ENCODE data around the gene DENND2A. TPM values are rescaled to one million over a fixed set of nuclear protein-coding genes. Genes with fewer than 3 reads are reported as not detected.

DENND2A gene
- total RNA-seq, 1 experiment from 2014 or later: 10.0 TPM

DNA sequence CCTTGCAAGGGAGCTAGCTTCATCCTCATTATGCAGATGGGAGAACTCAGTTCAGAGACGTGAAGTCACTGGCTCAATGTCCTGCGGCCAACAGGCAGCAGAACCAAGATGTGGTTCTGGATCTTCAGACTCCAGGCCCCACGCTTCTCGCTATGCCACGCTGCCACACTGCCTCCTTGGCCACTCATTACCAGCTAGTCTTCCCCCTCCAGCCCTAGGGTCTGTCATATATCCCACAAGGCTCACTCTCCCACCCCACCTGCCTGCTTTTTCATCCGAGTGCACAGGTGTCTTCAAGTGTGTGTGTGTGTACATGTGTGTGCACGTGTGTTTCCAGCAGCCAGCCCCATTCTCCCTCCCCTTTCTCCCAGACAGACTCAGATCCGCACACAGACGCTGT is 53.4 kb downstream of the DENND2A start (continued):
- TF ChIP-seq, protein P1, sequence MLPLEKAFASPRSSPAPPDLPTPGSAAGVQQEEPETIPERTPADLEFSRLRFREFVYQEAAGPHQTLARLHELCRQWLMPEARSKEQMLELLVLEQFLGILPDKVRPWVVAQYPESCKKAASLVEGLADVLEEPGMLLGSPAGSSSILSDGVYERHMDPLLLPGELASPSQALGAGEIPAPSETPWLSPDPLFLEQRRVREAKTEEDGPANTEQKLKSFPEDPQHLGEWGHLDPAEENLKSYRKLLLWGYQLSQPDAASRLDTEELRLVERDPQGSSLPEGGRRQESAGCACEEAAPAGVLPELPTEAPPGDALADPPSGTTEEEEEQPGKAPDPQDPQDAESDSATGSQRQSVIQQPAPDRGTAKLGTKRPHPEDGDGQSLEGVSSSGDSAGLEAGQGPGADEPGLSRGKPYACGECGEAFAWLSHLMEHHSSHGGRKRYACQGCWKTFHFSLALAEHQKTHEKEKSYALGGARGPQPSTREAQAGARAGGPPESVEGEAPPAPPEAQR (CRISPR knock-in tag; IDR thresholded peaks at IDR 0.05): no peak

DNA sequence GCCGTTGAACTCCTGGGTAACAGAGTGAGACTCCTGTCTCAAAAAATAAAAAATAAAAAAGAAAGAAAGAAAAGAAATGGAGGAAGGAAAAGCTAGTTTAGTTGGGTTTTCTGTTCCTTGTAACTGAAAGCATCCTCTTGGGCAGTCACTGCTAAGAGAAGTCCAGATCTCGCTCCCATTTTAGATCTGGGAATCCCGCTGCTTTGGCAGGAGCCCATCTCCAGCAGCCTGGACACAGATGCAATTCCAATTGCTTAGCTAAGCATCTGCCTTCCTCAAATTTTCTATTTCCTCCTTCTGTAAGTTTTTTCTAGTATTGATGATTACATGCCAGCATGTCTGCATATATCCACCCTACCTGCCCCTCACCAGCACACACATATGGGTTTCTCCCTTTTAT is 54.1 kb downstream of the DENND2A start:
- Mint-ChIP-seq H3K27ac (0 out of 2 replicates have a peak overlapping the region, but pooled peaks have one; percentile 0), H3K4me1 (peaks cover 2% of the 10 kb centered on the region; the same call in 1 of the 2 replicates), H3K27me3 (ENCODE audit: low read depth) (no peaks in the 10 kb centered on the region), H3K36me3 (no peaks in the 10 kb centered on the region), H3K4me3 (no peak overlapping the region), H3K9me3 (no peaks in the 10 kb centered on the region)
- CTCF ChIA-PET: interaction anchor here (0.5 to 0.6 kb wide), 2 partner anchors 54 to 243 kb away, joined by 3 read pairs; partner anchors contain the start of gene DENND2A
- POLR2A ChIA-PET: interaction anchor here (0.6 kb wide), 1 partner anchor 48 kb away, joined by 4 read pairs; no protein-coding TSS in a partner anchor
- ATAC-seq (no peak), DNase-seq (ENCODE audit: low spot score) (no peak)
- TF ChIP-seq, protein P2, sequence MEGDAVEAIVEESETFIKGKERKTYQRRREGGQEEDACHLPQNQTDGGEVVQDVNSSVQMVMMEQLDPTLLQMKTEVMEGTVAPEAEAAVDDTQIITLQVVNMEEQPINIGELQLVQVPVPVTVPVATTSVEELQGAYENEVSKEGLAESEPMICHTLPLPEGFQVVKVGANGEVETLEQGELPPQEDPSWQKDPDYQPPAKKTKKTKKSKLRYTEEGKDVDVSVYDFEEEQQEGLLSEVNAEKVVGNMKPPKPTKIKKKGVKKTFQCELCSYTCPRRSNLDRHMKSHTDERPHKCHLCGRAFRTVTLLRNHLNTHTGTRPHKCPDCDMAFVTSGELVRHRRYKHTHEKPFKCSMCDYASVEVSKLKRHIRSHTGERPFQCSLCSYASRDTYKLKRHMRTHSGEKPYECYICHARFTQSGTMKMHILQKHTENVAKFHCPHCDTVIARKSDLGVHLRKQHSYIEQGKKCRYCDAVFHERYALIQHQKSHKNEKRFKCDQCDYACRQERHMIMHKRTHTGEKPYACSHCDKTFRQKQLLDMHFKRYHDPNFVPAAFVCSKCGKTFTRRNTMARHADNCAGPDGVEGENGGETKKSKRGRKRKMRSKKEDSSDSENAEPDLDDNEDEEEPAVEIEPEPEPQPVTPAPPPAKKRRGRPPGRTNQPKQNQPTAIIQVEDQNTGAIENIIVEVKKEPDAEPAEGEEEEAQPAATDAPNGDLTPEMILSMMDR (IDR thresholded peaks at IDR 0.05): no peak
- TF ChIP-seq, protein P1 (CRISPR knock-in tag; IDR thresholded peaks at IDR 0.05): no peak
- no peak for TF ChIP-seq CREM (CRISPR knock-in tag; IDR thresholded peaks at IDR 0.05)
- TF ChIP-seq TP53 (CRISPR knock-in tag; IDR thresholded peaks at IDR 0.05): no peak
- TF ChIP-seq, protein P3, sequence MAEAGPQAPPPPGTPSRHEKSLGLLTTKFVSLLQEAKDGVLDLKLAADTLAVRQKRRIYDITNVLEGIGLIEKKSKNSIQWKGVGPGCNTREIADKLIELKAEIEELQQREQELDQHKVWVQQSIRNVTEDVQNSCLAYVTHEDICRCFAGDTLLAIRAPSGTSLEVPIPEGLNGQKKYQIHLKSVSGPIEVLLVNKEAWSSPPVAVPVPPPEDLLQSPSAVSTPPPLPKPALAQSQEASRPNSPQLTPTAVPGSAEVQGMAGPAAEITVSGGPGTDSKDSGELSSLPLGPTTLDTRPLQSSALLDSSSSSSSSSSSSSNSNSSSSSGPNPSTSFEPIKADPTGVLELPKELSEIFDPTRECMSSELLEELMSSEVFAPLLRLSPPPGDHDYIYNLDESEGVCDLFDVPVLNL (CRISPR knock-in tag; IDR thresholded peaks at IDR 0.05; ENCODE audit: borderline replicate concordance, low read depth): no peak
- TF ChIP-seq JUN (CRISPR knock-in tag; IDR thresholded peaks at IDR 0.05): no peak
- no peak for TF ChIP-seq SMAD4 (CRISPR knock-in tag; IDR thresholded peaks at IDR 0.05)
- TF ChIP-seq, protein P4, sequence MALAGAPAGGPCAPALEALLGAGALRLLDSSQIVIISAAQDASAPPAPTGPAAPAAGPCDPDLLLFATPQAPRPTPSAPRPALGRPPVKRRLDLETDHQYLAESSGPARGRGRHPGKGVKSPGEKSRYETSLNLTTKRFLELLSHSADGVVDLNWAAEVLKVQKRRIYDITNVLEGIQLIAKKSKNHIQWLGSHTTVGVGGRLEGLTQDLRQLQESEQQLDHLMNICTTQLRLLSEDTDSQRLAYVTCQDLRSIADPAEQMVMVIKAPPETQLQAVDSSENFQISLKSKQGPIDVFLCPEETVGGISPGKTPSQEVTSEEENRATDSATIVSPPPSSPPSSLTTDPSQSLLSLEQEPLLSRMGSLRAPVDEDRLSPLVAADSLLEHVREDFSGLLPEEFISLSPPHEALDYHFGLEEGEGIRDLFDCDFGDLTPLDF (CRISPR knock-in tag; IDR thresholded peaks at IDR 0.05): no peak
- TF ChIP-seq GTF2I (CRISPR knock-in tag; conservative IDR thresholded peaks at IDR 0.05): no peak

DNA sequence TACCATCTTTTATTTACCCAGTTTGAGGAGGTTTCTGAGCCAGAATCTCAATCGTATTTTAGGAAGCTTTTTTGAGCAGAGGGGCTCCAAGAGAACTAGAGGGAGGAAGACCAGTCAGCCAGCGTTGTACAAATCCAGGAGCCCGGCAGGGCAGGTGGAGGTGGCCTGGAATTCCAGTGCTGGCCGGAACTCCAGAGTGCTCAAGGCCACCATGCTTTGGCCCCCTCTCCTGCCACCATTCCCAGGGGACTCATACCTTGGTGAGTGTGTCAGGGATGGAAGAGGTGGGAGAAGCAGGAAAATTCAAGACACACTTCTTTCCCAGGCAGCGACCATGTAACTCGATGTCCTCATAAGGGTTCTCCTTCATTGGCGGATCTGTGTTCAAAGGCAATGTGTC is 55.3 kb downstream of the DENND2A start:
- TF ChIP-seq ZNF121 (CRISPR knock-in tag; IDR thresholded peaks at IDR 0.05): no peak
- TF ChIP-seq, protein P5, sequence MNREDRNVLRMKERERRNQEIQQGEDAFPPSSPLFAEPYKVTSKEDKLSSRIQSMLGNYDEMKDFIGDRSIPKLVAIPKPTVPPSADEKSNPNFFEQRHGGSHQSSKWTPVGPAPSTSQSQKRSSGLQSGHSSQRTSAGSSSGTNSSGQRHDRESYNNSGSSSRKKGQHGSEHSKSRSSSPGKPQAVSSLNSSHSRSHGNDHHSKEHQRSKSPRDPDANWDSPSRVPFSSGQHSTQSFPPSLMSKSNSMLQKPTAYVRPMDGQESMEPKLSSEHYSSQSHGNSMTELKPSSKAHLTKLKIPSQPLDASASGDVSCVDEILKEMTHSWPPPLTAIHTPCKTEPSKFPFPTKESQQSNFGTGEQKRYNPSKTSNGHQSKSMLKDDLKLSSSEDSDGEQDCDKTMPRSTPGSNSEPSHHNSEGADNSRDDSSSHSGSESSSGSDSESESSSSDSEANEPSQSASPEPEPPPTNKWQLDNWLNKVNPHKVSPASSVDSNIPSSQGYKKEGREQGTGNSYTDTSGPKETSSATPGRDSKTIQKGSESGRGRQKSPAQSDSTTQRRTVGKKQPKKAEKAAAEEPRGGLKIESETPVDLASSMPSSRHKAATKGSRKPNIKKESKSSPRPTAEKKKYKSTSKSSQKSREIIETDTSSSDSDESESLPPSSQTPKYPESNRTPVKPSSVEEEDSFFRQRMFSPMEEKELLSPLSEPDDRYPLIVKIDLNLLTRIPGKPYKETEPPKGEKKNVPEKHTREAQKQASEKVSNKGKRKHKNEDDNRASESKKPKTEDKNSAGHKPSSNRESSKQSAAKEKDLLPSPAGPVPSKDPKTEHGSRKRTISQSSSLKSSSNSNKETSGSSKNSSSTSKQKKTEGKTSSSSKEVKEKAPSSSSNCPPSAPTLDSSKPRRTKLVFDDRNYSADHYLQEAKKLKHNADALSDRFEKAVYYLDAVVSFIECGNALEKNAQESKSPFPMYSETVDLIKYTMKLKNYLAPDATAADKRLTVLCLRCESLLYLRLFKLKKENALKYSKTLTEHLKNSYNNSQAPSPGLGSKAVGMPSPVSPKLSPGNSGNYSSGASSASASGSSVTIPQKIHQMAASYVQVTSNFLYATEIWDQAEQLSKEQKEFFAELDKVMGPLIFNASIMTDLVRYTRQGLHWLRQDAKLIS (CRISPR knock-in tag; IDR thresholded peaks at IDR 0.05; ENCODE audit: borderline replicate concordance): no peak
- TF ChIP-seq, protein P6, sequence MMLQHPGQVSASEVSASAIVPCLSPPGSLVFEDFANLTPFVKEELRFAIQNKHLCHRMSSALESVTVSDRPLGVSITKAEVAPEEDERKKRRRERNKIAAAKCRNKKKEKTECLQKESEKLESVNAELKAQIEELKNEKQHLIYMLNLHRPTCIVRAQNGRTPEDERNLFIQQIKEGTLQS (CRISPR knock-in tag; conservative IDR thresholded peaks at IDR 0.05): no peak
- TF ChIP-seq ZNF263 (CRISPR knock-in tag; IDR thresholded peaks at IDR 0.05; ENCODE audit: low read depth): no peak
- TF ChIP-seq NR2C2 (CRISPR knock-in tag; IDR thresholded peaks at IDR 0.05): no peak
- no peak for TF ChIP-seq ZNF138 (CRISPR knock-in tag; conservative IDR thresholded peaks at IDR 0.05)
- TF ChIP-seq, protein P7, sequence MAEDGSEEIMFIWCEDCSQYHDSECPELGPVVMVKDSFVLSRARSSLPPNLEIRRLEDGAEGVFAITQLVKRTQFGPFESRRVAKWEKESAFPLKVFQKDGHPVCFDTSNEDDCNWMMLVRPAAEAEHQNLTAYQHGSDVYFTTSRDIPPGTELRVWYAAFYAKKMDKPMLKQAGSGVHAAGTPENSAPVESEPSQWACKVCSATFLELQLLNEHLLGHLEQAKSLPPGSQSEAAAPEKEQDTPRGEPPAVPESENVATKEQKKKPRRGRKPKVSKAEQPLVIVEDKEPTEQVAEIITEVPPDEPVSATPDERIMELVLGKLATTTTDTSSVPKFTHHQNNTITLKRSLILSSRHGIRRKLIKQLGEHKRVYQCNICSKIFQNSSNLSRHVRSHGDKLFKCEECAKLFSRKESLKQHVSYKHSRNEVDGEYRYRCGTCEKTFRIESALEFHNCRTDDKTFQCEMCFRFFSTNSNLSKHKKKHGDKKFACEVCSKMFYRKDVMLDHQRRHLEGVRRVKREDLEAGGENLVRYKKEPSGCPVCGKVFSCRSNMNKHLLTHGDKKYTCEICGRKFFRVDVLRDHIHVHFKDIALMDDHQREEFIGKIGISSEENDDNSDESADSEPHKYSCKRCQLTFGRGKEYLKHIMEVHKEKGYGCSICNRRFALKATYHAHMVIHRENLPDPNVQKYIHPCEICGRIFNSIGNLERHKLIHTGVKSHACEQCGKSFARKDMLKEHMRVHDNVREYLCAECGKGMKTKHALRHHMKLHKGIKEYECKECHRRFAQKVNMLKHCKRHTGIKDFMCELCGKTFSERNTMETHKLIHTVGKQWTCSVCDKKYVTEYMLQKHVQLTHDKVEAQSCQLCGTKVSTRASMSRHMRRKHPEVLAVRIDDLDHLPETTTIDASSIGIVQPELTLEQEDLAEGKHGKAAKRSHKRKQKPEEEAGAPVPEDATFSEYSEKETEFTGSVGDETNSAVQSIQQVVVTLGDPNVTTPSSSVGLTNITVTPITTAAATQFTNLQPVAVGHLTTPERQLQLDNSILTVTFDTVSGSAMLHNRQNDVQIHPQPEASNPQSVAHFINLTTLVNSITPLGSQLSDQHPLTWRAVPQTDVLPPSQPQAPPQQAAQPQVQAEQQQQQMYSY (CRISPR knock-in tag; IDR thresholded peaks at IDR 0.05): no peak
- no peak for TF ChIP-seq FOXK1 (CRISPR knock-in tag; IDR thresholded peaks at IDR 0.05)
- TF ChIP-seq HMGA2 (CRISPR knock-in tag; IDR thresholded peaks at IDR 0.05): no peak
- H3K36me3 Mint-ChIP-seq: no peaks in the 10 kb centered on the region
- no peak overlapping the region for H3K4me3 Mint-ChIP-seq
- H3K27me3 Mint-ChIP-seq (ENCODE audit: low read depth): no peaks in the 10 kb centered on the region
- ChIA-PET POLR2A (interaction anchor here (0.6 kb wide), 1 partner anchor 40 kb away, joined by 4 read pairs; no protein-coding TSS in a partner anchor), CTCF (no interaction called here)
- H3K9me3 Mint-ChIP-seq: no peaks in the 10 kb centered on the region
- DNase-seq (ENCODE audit: low spot score) (no peak), ATAC-seq (no peak)
- no peaks in the 10 kb centered on the region for H3K4me1 Mint-ChIP-seq
- H3K27ac Mint-ChIP-seq: no peak overlapping the region
